Measurements from ENCODE around the gene FICD.

GRCh38 chr12:108523365-108523764, 8.3 kb downstream of the FICD start:
- TF ChIP-seq GATA2 (IDR thresholded peaks at IDR 0.05; ENCODE audit: low read depth, low read length) (no peak), GATA3 (IDR thresholded peaks at IDR 0.05; ENCODE audit: low read depth, low read length) (no peak)
